Neural crest cell (in vitro differentiated cells): Measurements from ENCODE around the gene ZNF581. TPM values are rescaled to one million over a fixed set of nuclear protein-coding genes. Genes with fewer than 3 reads are reported as not detected.

ENCODE experiments used
- DNase-seq: peaks from one replicate; pipeline ENCODE4 v3.0.0; 2021; ENCODE audit warnings: low read depth, mixed read lengths, low spot score
- H3K27ac Mint-ChIP-seq: one replicate; pipeline ENCODE4 v1.8.0; 2021; ENCODE audit warnings: mild to moderate bottlenecking, mixed read lengths; ENCODE audit not compliant: unreplicated experiment
- H3K27me3 Mint-ChIP-seq: 2 replicates; pipeline ENCODE4 v1.8.0; 2021; ENCODE audit warnings: low read depth, mild to moderate bottlenecking, mixed read lengths
- H3K36me3 Mint-ChIP-seq: 2 replicates; pipeline ENCODE4 v1.8.0; 2021; ENCODE audit warnings: low read depth, mild to moderate bottlenecking, mixed read lengths
- H3K4me1 Mint-ChIP-seq: 2 replicates; pipeline ENCODE4 v1.8.0; 2021; ENCODE audit warnings: mixed read lengths
- H3K4me3 Mint-ChIP-seq: one replicate; pipeline ENCODE4 v1.8.0; 2021; ENCODE audit warnings: mild to moderate bottlenecking, mixed read lengths
- H3K9me3 Mint-ChIP-seq: 2 replicates; pipeline ENCODE4 v1.8.0; 2021; ENCODE audit warnings: mixed read lengths
- CTCF ChIP-seq: fragments of 200-600 bp; sonication (generic); conservative IDR thresholded peaks from 2 replicates; pipeline ENCODE4 v1.5.0; 2021; ENCODE audit warnings: antibody characterized with exemption, mild to moderate bottlenecking
- total RNA-seq: library from RNA; stranded (reverse); gene quantifications from 2 replicates; pipeline ENCODE4 v1.2.1, GENCODE V29; 2021

The ZNF581 gene
- total RNA-seq, 1 donor from 2014 or later = 40.8 TPM

- Mint-ChIP-seq H3K4me3 (peak overlapping the region; percentile 88), H3K27ac (no peak overlapping the region), H3K27me3 (peaks cover 8% of the 10 kb centered on the region), H3K9me3 (no peaks in the 10 kb centered on the region), H3K36me3 (peaks cover 6% of the 10 kb centered on the region), H3K4me1 (peaks cover 19% of the 10 kb centered on the region)
- no peak for TF ChIP-seq CTCF
- DNase-seq = no peak
Observed at GRCh38 chr19:55649268-55650125, 6.0 kb downstream of the ZNF581 start.

- Mint-ChIP-seq H3K4me1 (peaks cover 19% of the 10 kb centered on the region), H3K4me3 (peak overlapping the region; percentile 83), H3K36me3 (peaks cover 6% of the 10 kb centered on the region), H3K27ac (no peak overlapping the region), H3K27me3 (peaks cover 9% of the 10 kb centered on the region), H3K9me3 (no peaks in the 10 kb centered on the region)
- TF ChIP-seq CTCF = no peak
- no peak for DNase-seq
Observed at GRCh38 chr19:55650126-55650557, 6.7 kb downstream of the ZNF581 start.

GRCh38 chr19:55650602-55651230, 7.3 kb downstream of the ZNF581 start:
- no peak overlapping the region for H3K27ac Mint-ChIP-seq
- peaks cover 21% of the 10 kb centered on the region for H3K4me1 Mint-ChIP-seq
- peak overlapping the region; percentile 83 for H3K4me3 Mint-ChIP-seq
- peaks cover 9% of the 10 kb centered on the region for H3K27me3 Mint-ChIP-seq
- no peaks in the 10 kb centered on the region for H3K9me3 Mint-ChIP-seq
- TF ChIP-seq CTCF = no peak
- peaks cover 2% of the 10 kb centered on the region for H3K36me3 Mint-ChIP-seq
- no peak for DNase-seq

- TF ChIP-seq CTCF = no peak
- no peak for DNase-seq
- no peak overlapping the region for H3K27ac Mint-ChIP-seq
- peaks cover 2% of the 10 kb centered on the region for H3K36me3 Mint-ChIP-seq
- H3K4me3 Mint-ChIP-seq = peak overlapping the region; percentile 83
- H3K9me3 Mint-ChIP-seq = no peaks in the 10 kb centered on the region
- H3K27me3 Mint-ChIP-seq = peaks cover 9% of the 10 kb centered on the region
- peaks cover 26% of the 10 kb centered on the region for H3K4me1 Mint-ChIP-seq
Observed at GRCh38 chr19:55651236-55651635, 7.8 kb downstream of the ZNF581 start.

GRCh38 chr19:55652311-55653128, 9.1 kb downstream of the ZNF581 start:
- peak overlapping the region; percentile 43 for H3K27ac Mint-ChIP-seq
- TF ChIP-seq CTCF = no peak
- DNase-seq = no peak

More at GRCh38 chr19:55652311-55653128, 9.1 kb downstream of the ZNF581 start:
- H3K4me1 Mint-ChIP-seq = peaks cover 28% of the 10 kb centered on the region
- peaks cover 2% of the 10 kb centered on the region for H3K36me3 Mint-ChIP-seq
- H3K4me3 Mint-ChIP-seq = peak overlapping the region; percentile 56
- peaks cover 9% of the 10 kb centered on the region for H3K27me3 Mint-ChIP-seq
- H3K9me3 Mint-ChIP-seq = no peaks in the 10 kb centered on the region
